Activated CD8-positive, alpha-beta memory T cell treated with anti-CD3 and anti-CD28 coated beads, Interleukin-2, amount 50 U/mL, for 24 hours (primary cell): Measurements from ENCODE around the gene GANAB.
"Not testable (repeated sequence)": the region's sequence is repeated elsewhere in the genome, so short reads cannot be mapped to it uniquely, and the experiment has no call there.

ENCODE experiments used
- DNase-seq: peaks from one replicate; pipeline ENCODE4 v3.0.0-alpha.2; 2020; ENCODE audit errors: extremely low read depth

Gene GANAB

DNA sequence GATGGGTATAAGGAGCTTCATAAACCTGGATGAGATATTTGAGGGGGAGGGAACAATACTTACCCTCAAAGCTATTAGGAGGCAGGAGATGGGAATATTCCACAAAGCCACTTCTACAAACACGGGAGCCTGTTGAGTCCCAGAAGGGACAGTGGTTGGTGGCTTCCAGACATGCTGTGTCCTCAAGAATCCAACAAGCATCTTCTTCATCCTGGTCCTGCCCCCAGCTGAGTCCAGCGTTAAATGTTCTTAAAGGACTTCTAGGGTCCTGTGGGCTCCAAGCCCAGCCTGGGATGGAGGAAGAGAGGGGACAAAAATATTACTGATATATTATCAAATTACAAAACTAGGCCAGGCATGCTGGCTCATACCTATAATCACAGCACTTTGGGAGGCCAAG is 21.0 kb upstream of the GANAB start:
- DNase-seq: no peak

DNA sequence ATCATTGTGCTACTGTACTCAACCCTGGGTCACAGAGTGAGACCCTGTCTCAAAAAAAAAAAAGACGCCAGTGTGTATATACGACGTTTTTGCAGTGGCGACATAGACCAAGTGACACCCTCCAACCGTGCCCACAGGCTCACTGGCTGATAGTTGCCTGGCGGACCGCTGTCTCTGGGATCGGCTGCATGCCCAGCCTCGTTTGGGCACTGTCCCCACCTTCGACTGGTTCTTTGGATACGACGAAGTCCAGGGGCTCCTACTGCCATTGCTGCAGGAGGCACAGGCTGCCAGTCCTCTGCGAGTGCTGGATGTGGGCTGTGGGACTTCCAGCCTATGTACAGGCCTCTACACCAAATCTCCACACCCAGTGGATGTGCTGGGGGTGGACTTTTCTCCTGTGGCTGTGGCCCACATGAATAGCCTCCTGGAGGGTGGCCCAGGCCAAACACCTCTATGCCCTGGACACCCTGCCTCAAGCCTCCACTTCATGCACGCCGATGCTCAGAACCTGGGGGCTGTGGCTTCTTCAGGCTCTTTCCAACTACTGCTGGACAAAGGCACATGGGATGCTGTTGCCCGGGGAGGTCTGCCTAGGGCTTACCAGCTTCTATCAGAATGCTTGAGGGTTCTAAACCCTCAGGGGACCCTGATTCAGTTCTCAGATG is 20.0 kb upstream of the GANAB start:
- DNase-seq: no peak

DNA sequence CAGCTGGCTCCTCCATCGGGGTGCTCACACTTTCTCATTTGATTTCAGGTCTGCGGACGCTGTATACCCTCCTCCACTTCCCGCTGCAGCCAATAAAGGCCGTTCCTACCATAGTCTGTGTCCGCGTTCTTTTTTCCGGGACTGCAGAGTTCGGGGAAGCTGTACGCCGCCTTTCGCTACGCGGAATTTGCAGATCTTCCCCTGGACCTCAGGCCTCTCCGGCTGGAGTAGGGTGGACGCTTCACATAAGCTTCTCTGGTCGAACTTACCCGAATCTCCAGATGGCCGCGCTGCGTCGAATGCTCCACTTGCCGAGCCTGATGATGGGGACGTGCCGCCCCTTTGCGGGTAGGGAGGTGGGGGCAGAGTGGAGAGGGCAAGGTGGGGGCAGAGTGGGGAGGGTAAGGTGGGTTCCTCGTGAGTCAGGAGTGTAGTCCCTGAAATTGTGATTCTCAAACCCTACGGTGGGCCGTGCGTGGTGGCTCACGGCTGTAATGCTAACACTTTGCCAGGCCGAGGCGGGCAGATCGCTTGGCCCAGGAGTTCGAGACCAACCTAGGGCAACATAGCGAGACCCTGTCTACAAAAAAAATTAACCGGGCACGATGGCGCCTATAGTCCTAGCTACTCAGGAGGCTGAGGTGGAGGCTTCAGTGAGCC is 19.3 kb upstream of the GANAB start:
- no peak for DNase-seq

DNA sequence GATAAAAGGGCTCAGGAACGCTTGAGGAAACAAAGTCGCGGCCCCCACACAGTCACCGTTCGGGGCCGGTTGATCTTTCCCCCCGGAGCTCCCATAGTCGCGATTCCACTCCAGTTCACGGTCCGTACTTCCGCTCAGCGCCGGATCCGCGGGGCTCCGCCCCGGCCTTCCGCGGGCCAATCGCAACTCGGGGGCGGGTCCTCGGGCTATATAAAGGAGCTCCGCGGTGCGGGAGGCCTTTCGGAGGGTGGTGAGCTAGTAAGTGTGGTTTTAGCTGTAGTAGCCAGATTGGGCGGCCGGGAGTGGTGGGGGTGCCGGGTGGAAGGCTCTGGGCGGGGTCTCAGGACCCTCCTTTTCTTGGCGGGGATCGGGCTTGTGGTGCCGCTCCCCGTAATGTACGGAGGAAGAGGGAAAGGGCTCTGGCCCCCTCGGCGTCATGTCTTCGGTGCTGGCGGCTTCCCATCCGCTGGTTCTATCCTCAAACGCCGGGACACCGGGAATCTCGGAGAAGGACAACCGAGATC is 18.7 kb upstream of the GANAB start, which contains the start of the genes C11orf98 and CSKMT:
C11orf98 (minus strand) TSS at position 136 of the 524 bp plus-strand sequence; CDS start at position 95, 41 bp downstream.
CSKMT (plus strand) TSS at position 238 of the 524 bp plus-strand sequence. CDS start 568 bp downstream, outside the sequence.
- peak; percentile 92 for DNase-seq

DNA sequence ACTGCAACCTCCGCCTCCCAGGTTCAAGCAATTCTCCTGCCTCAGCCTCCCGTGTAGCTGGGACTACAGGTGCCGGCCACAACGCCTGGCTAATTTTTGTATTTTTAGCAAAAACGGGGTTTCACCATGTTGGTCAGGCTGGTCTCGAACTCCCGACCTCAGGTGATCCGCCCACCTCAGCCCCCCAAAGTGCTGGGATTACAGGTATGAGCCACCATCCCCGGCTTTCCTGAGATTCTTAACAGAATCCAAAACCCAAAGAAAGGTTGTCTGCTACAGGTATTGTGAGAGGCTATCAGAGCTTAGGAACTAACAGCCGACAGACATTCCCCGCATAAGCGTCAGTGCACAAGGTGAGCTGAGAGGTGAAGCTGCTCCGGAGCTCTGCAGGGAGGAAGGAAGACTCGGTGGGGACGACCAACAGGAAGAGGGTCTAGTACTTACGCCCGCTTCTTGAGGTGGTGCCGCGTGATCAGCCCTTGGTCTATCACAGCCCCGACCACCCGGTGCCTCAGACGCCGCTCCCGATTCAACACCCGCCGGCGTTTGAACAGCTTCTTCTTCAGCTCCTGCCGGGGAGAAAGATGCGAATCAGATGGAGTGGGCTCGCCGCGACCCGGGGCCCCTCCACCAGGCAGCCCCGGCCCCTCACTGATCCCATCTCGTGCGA is 18.1 kb upstream of the GANAB start:
- DNase-seq: no peak

DNA sequence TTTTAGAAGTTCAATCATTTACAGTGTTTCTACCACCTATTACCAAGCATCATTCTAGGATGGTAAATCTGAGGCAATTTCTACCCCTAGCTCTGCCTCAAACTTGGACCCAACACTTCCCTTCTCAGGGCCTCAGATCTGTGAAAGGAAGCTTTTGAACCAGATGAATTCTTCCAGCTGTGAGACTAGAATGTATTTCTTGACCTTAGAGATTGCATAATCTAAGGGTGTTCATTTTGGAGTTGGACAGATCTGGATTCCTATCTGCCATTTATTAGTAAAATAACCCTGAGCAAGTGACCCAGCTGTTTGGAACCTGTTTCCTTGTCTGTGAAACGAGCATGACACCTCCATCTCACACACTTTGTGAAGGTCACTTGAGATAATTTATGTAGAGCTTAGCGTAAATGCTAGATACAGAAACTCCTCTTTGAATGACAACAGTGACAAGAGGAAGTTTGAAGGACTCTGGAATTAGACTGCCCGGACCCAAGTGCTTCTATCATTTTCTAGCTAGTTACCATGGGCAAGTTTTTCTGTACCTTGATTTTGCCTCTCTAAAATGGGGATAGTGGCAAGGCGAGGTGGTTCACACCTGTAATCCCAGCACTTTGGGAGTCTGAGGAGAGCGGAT is 10.5 kb upstream of the GANAB start:
- DNase-seq: no peak

DNA sequence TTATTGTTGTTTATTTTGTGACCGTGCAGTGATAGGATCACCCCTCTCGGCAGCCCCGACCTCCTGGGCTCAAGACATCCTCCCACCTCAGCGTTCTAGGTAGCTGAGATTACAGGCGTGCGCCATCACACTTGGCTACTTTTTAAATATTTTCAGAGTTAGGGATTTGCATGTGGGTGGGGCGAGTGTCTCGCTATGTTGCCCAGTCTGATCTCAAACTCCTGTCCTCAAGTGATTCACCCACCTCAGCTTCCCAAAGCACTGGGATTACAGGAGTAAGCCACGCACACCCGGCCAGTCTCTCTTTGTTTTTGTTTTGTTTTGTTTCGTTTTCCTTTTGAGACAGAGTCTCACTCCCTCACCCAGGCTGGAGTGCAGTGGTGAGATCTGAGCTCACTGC is 7.9 kb upstream of the GANAB start:
- no peak for DNase-seq

DNA sequence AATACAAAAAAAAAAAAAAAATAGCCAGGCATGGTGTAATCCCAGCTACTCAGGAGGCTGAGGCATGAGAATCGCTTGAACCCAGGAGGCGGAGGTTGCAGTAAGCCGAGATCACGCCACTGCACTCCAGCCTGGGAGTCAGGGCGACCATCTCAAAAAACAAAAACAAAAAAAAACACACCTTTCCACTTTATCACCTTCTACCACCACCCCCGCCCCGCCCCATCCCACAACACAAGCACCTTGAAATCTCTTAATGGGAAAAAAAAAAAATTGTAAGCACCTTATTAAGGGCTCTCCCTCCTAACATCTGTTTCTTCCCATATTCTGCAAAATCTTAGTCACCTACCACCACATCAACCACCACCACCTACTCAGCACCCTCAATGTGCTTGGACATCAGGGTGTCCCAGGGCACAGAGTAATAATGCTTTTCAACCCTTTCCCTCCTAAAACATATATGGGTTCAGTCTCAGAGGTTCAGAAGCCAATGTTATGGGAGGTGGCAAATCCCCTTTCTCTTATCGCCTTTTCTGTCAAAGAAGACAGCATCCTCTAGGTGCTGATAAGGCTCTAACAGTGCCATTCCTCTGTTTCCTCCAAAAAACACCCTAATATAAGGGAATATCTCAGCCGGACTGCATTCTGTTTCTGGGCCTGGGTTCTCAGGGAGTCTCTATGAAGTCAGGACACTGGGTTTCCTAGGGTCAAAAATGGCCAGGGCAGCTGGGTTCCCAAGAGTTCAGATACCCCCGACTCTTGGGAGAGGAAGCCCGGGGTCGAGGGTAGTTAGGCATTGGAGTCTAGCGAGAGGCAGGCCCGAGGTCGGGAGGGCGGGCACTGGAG is 6.0 kb upstream of the GANAB start:
- DNase-seq: no peak

DNA sequence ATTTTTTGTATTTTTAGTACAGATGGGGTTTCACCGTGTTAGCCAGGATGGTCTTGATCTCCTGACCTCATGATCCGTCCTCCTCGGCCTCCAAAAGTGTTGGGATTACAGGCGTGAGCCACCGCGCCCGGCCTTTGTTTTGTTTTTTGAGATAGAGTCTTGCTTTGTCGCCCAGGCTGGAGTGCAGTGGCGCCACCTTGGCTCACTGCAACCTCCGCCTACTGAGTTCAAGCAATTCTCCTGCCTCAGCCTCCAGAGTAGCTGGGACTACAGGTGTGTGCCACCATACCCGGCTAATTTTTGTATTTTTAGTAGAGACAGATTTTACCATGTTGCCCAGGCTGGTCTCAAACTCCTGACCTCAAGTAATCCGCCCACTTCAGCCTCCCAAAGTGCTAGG is 3.9 kb upstream of the GANAB start:
- DNase-seq: not testable (repeated sequence)

DNA sequence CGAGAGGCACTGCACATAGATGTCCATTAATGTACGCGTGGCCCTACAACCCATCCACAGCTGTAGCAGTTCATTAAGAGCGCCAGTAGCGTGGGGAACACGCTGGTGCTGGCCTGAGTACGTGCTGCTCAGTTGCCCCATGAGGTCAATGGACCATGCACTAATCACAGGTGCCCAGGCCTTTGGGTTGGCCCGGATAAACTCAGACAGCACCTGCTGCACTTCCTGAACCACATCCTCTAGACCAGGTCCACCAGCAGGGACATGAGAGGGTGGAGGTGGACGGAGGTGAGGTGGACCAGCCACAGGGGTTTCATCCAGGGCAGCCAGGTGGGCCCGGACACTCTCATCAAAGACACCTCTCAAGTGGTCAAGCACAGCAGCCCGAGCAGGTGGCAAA is 3.1 kb upstream of the GANAB start:
- DNase-seq: no peak

DNA sequence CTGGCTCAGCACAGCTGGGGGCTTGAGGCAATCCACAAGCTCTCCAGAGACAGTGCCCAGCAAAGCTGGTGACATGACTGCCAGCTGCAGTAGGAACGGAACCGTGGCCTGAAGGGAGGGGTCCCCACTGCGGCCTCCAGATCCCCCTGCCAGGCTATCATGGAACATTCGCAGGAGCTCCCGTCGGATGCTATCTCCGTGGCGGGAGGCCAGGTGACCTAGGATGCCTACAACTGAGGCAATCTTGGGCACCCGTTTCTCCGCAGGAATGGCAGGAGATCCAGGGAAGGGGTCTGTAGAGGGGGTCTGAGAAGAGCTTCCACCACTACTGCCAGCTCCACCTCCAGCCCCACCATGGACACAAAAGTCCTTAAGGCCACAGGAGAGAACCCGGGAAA is 2.6 kb upstream of the GANAB start:
- DNase-seq: no peak

DNA sequence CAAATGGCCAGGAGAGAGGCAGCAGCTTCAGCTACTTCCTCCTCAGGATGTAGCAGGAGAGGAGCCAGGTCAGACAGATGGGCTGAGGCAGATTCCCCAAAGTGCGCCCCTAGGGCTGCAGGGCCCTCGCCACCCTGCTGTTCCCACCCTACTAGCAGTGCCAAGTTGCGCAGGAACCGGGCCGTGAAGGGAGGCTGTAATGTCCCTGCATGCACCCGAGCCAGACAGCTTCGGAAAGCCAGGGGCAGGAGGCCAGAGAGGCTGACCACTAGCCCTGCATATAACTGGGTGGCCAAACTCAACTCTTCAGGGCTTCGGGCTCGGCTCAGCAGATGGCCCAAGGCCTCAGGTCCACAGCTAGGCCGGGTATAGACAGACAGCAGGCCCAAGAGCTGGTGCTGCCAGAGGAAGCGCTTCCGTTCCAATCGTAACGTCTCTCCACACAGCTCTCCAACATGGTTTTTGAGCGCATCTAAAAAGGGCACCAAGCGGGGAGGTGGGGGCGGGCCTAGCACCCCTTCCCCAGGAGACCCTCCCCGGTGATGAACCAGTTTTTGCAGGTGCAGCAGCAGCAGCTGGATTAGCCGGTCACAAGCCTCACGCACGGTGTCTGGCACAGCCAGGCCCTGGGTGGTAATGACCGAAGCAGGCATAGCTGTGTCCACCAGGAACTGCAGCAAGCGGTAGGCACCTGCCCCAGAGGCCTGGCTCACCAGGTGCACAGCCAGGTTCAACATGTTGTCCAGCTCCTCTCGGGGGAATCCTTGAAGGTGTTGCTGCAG is 2.0 kb upstream of the GANAB start:
- DNase-seq: no peak

DNA sequence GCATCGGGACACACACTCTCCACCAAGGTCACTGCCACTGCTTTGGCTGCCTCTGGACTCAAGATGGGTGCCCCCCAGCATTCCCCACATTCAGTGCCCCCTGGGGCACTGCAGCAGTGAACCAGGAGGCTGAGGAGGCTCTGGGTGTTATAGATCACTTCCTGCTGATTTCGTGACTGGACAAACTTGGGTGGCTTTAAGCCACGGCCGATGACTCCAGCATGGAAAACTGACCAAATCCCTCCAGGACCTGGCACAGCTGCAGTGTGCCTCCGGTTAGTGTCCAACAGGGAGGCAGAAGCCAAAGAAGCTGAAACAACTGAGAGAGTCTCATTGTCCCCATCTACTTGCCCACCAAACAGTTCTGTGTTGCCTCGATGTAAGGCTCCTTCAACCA is 1.2 kb upstream of the GANAB start:
- no peak for DNase-seq

DNA sequence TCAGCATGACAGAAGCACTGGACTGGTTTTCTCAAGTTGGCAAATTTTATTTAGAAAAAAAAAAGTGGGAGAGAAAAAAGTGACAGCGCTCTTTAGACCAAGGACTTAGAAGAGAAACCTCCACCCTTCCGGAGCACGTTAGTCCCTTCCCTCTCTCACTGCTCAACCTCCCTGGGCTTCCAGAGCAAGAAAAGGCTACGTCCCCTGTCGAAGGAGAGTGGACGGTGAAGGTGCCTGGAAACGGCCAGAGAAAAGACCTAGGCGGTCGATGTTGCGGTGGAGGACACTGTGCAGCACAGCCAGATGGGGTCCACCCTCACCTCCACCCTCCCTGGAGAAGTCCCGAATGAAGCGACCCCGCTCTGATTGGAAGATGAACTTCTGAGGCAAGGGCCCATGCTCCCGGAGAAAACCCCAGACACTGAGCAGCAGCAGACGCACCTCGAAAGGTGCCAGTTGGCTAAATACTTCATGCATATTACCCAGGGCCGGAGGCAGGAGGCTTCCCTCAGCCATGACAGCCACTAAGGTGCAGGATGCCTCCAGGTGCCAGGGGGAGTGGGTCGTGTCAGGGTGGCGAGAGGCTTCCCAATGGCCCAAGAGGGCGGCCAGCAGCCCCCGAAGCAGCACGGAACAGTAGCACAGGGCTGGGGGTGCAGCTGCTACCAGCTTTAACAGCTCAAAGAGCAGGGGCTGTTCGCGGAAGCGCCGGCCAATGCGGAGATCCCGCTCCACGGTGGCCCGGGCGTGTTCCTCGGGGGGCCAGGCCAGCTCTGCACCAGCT is 604 bp upstream of the GANAB start:
- no peak for DNase-seq

DNA sequence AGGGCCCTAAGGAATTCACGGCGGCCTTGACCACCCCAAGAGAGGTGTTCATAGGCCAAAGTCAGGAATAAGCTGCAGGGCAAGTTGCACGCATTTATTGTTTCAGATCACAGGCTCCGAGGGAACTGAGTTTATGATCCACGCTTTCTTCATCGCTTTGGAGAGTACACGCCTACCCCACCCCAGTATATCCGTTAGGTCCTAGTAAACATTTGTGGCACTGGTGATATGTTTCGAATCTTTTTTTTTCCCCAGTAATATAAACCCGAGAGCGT is 805 bp downstream of the GANAB start:
- no peak for DNase-seq

DNA sequence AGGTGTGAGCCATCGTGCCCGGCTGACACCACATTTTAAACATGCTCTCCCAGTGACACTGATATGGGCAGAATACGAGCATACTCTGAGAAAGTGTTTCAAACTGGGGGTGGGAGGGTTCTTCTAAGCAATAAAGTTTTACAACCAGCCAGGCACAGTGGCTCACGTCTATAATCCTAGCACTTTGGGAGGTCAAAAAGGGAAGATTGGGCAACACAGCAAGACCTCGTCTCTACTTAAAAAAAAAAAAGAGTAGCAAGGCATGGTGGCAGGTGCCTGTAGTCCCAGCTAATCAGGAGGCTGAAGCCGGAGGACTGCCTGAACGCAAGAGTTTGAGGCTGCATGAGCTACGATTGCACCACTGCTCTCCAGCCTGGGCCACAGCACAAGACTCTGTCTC is 2.2 kb downstream of the GANAB start:
- no peak for DNase-seq

DNA sequence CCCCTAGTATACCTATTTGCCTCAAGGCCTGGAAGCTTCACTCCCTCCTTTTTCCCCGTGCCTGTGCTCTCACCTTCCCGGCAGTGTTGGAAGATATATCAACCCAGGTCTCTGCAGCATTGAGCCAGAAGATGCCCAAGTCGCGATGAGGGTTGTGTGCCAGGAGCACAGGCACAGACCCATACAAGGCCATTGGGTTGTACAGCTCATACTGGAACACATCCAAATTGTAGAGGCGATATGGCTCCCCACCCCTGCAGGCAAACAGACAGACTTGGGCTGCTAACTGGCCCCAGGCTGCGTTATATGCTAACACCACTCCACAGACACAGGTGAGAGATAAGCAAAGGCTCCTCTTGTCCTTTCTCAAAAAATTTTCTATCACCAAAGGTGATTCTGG is 13.9 kb downstream of the GANAB start:
- no peak for DNase-seq

DNA sequence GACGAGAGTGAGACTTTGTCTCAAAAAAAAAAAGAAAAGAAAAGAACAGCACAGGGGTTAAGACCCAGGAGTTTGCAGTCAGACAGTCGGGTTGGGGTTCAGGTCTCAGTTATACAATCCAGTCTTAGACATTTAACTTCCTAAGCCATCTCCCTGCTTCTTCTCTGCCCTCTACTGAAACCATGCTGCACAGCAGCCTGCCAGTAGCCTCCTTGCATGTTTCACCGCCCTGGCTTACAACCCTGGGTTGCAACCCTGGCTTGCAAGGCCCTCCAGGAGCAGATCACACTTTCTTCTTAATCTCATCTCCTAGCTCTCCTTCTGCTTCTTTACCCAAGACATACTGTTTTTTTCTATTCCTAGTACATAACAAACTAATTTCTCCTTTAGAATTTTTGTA is 18.7 kb downstream of the GANAB start:
- no peak for DNase-seq

DNA sequence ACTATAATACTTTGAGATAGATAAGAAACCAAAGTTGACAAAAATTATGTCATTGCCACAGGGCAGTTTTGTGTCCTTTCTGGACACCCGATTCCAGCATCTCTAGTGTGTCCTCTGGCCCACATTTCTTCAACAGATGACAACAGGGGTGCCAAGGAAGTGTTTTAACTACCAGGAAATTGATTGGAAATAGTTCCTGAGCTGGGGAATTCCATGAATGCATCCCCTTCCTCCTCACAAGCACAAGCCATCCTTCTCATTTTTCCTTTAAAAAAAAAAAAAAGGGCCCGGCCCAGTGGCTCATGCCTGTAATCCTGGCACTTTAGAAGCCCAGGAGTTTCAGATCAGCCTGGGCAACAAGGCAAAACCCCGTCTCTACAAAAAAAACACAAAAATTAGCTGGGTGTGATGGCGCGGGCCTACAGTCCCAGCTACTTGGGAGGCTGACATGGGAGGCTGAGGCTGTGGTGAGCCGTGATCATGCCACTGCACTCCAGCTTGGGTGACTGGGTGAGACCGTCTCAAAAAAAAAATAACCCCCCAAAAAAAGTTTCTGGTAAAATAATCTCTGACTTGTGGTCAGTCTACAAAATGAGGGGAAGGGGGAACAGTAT is 23.8 kb downstream of the GANAB start:
- no peak for DNase-seq
